T-helper 1 cell treated with Interleukin-12 subunit alpha and Interleukin-12 subunit beta and Interleukin-4 antibody, amounts not matched to agents 30 μg/mL and 1 μg/mL, for 36 hours (primary cell): ENCODE measurements around the gene NR2C1.

ENCODE experiments used
- H3K27ac Mint-ChIP-seq: one replicate; pipeline ENCODE4 v1.8.0; 2021; ENCODE audit warnings: mild to moderate bottlenecking, mixed read lengths
- H3K27me3 Mint-ChIP-seq: one replicate; pipeline ENCODE4 v1.8.0; 2021; ENCODE audit warnings: low read depth, mixed read lengths
- H3K36me3 Mint-ChIP-seq: one replicate; pipeline ENCODE4 v1.8.0; 2021; ENCODE audit warnings: low read depth, mixed read lengths
- H3K4me1 Mint-ChIP-seq: one replicate; pipeline ENCODE4 v1.8.0; 2021; ENCODE audit warnings: low read depth, mixed read lengths
- H3K4me3 Mint-ChIP-seq: one replicate; pipeline ENCODE4 v1.8.0; 2021; ENCODE audit warnings: mild to moderate bottlenecking, moderate library complexity, mixed read lengths
- H3K9me3 Mint-ChIP-seq: one replicate; pipeline ENCODE4 v1.8.0; 2021; ENCODE audit warnings: mixed read lengths

Gene NR2C1

GRCh38 chr12:95066091-95066855, 7.1 kb downstream of the NR2C1 start:
- Mint-ChIP-seq H3K4me1 (peaks cover 3% of the 10 kb centered on the region), H3K27me3 (no peaks in the 10 kb centered on the region), H3K4me3 (no peak overlapping the region), H3K9me3 (no peaks in the 10 kb centered on the region), H3K36me3 (peaks cover 22% of the 10 kb centered on the region), H3K27ac (no peak overlapping the region)

GRCh38 chr12:95060951-95061350, 12.5 kb downstream of the NR2C1 start:
- Mint-ChIP-seq H3K36me3 (peaks cover 26% of the 10 kb centered on the region), H3K9me3 (no peaks in the 10 kb centered on the region), H3K4me1 (peaks cover 2% of the 10 kb centered on the region), H3K27me3 (no peaks in the 10 kb centered on the region), H3K4me3 (no peak overlapping the region), H3K27ac (no peak overlapping the region)

- H3K4me1 Mint-ChIP-seq, result peaks cover 2% of the 10 kb centered on the region
- H3K36me3 Mint-ChIP-seq, result peaks cover 26% of the 10 kb centered on the region
- H3K9me3 Mint-ChIP-seq, result no peaks in the 10 kb centered on the region
Observed at GRCh38 chr12:95059984-95060383, 13.4 kb downstream of the NR2C1 start.

GRCh38 chr12:95057424-95057823, 16.0 kb downstream of the NR2C1 start:
- Mint-ChIP-seq H3K4me3 (no peak overlapping the region), H3K27me3 (no peaks in the 10 kb centered on the region), H3K9me3 (no peaks in the 10 kb centered on the region), H3K4me1 (peaks cover 2% of the 10 kb centered on the region), H3K36me3 (peaks cover 25% of the 10 kb centered on the region), H3K27ac (no peak overlapping the region)

More at GRCh38 chr12:95059984-95060383, 13.4 kb downstream of the NR2C1 start:
- no peak overlapping the region for H3K27ac Mint-ChIP-seq
- H3K27me3 Mint-ChIP-seq, result no peaks in the 10 kb centered on the region
- no peak overlapping the region for H3K4me3 Mint-ChIP-seq

GRCh38 chr12:95055057-95055456, 18.4 kb downstream of the NR2C1 start:
- no peak overlapping the region for H3K27ac Mint-ChIP-seq
- H3K4me3 Mint-ChIP-seq, result no peak overlapping the region
- H3K36me3 Mint-ChIP-seq, result peaks cover 19% of the 10 kb centered on the region
- no peaks in the 10 kb centered on the region for H3K9me3 Mint-ChIP-seq
- no peaks in the 10 kb centered on the region for H3K4me1 Mint-ChIP-seq
- no peaks in the 10 kb centered on the region for H3K27me3 Mint-ChIP-seq

GRCh38 chr12:95054206-95054605, 19.2 kb downstream of the NR2C1 start:
- Mint-ChIP-seq H3K27me3 (no peaks in the 10 kb centered on the region), H3K9me3 (no peaks in the 10 kb centered on the region)

GRCh38 chr12:95051241-95051640, 22.2 kb downstream of the NR2C1 start:
- Mint-ChIP-seq H3K4me1 (no peaks in the 10 kb centered on the region), H3K36me3 (peaks cover 25% of the 10 kb centered on the region), H3K4me3 (no peak overlapping the region), H3K27ac (no peak overlapping the region), H3K9me3 (no peaks in the 10 kb centered on the region), H3K27me3 (no peaks in the 10 kb centered on the region)

More at GRCh38 chr12:95054206-95054605, 19.2 kb downstream of the NR2C1 start:
- Mint-ChIP-seq H3K4me3 (no peak overlapping the region), H3K27ac (no peak overlapping the region), H3K36me3 (peaks cover 20% of the 10 kb centered on the region), H3K4me1 (no peaks in the 10 kb centered on the region)

- H3K4me1 Mint-ChIP-seq, result peaks cover 16% of the 10 kb centered on the region
- H3K9me3 Mint-ChIP-seq, result no peaks in the 10 kb centered on the region
- no peaks in the 10 kb centered on the region for H3K27me3 Mint-ChIP-seq
- peaks cover 17% of the 10 kb centered on the region for H3K36me3 Mint-ChIP-seq
- H3K4me3 Mint-ChIP-seq, result no peak overlapping the region
- no peak overlapping the region for H3K27ac Mint-ChIP-seq
Observed at GRCh38 chr12:95037906-95038305, 35.5 kb downstream of the NR2C1 start.

- Mint-ChIP-seq H3K4me1 (peaks cover 15% of the 10 kb centered on the region), H3K9me3 (no peaks in the 10 kb centered on the region), H3K4me3 (no peak overlapping the region), H3K27ac (no peak overlapping the region), H3K27me3 (no peaks in the 10 kb centered on the region), H3K36me3 (peaks cover 13% of the 10 kb centered on the region)
Observed at GRCh38 chr12:95034750-95035149, 38.7 kb downstream of the NR2C1 start.

- H3K27ac Mint-ChIP-seq, result no peak overlapping the region
- H3K4me1 Mint-ChIP-seq, result peaks cover 2% of the 10 kb centered on the region
- no peak overlapping the region for H3K4me3 Mint-ChIP-seq
- H3K9me3 Mint-ChIP-seq, result no peaks in the 10 kb centered on the region
- H3K27me3 Mint-ChIP-seq, result no peaks in the 10 kb centered on the region
- H3K36me3 Mint-ChIP-seq, result peaks cover 8% of the 10 kb centered on the region
Observed at GRCh38 chr12:95022477-95022876, 50.9 kb downstream of the NR2C1 start.

GRCh38 chr12:95017482-95017881, 55.9 kb downstream of the NR2C1 start:
- Mint-ChIP-seq H3K27ac (no peak overlapping the region), H3K4me3 (no peak overlapping the region), H3K27me3 (no peaks in the 10 kb centered on the region)

GRCh38 chr12:95016120-95016519, 57.3 kb downstream of the NR2C1 start:
- Mint-ChIP-seq H3K36me3 (peaks cover 8% of the 10 kb centered on the region), H3K4me1 (no peaks in the 10 kb centered on the region), H3K27ac (no peak overlapping the region), H3K4me3 (no peak overlapping the region), H3K9me3 (peaks cover 7% of the 10 kb centered on the region), H3K27me3 (no peaks in the 10 kb centered on the region)

More at GRCh38 chr12:95017482-95017881, 55.9 kb downstream of the NR2C1 start:
- H3K4me1 Mint-ChIP-seq, result no peaks in the 10 kb centered on the region
- H3K9me3 Mint-ChIP-seq, result peaks cover 7% of the 10 kb centered on the region
- H3K36me3 Mint-ChIP-seq, result peaks cover 8% of the 10 kb centered on the region

- Mint-ChIP-seq H3K9me3 (peaks cover 7% of the 10 kb centered on the region), H3K36me3 (peaks cover 5% of the 10 kb centered on the region), H3K27me3 (no peaks in the 10 kb centered on the region), H3K4me3 (no peak overlapping the region), H3K4me1 (no peaks in the 10 kb centered on the region), H3K27ac (no peak overlapping the region)
Observed at GRCh38 chr12:95014554-95014953, 58.9 kb downstream of the NR2C1 start.

- Mint-ChIP-seq H3K9me3 (peaks cover 22% of the 10 kb centered on the region), H3K27ac (no peak overlapping the region), H3K27me3 (no peaks in the 10 kb centered on the region)
Observed at GRCh38 chr12:95006206-95006605, 67.2 kb downstream of the NR2C1 start.

GRCh38 chr12:95004610-95005009, 68.8 kb downstream of the NR2C1 start:
- Mint-ChIP-seq H3K9me3 (peaks cover 22% of the 10 kb centered on the region), H3K36me3 (peaks cover 15% of the 10 kb centered on the region), H3K27me3 (no peaks in the 10 kb centered on the region), H3K27ac (peak overlapping the region; percentile 60), H3K4me3 (peak overlapping the region; percentile 62), H3K4me1 (peaks cover 24% of the 10 kb centered on the region)

More at GRCh38 chr12:95006206-95006605, 67.2 kb downstream of the NR2C1 start:
- Mint-ChIP-seq H3K36me3 (peaks cover 11% of the 10 kb centered on the region), H3K4me1 (peaks cover 16% of the 10 kb centered on the region), H3K4me3 (no peak overlapping the region)
